GM19238 (cell line): ENCODE measurements around the gene PDZRN3.
"Not testable (repeated sequence)": the region's sequence is repeated elsewhere in the genome, so short reads cannot be mapped to it uniquely, and the experiment has no call there.

ENCODE experiments used
- DNase-seq: peaks from one replicate; pipeline ENCODE4 v3.0.0; 2011; ENCODE audit warnings: low spot score; ENCODE audit not compliant: insufficient read length

Gene PDZRN3

DNA sequence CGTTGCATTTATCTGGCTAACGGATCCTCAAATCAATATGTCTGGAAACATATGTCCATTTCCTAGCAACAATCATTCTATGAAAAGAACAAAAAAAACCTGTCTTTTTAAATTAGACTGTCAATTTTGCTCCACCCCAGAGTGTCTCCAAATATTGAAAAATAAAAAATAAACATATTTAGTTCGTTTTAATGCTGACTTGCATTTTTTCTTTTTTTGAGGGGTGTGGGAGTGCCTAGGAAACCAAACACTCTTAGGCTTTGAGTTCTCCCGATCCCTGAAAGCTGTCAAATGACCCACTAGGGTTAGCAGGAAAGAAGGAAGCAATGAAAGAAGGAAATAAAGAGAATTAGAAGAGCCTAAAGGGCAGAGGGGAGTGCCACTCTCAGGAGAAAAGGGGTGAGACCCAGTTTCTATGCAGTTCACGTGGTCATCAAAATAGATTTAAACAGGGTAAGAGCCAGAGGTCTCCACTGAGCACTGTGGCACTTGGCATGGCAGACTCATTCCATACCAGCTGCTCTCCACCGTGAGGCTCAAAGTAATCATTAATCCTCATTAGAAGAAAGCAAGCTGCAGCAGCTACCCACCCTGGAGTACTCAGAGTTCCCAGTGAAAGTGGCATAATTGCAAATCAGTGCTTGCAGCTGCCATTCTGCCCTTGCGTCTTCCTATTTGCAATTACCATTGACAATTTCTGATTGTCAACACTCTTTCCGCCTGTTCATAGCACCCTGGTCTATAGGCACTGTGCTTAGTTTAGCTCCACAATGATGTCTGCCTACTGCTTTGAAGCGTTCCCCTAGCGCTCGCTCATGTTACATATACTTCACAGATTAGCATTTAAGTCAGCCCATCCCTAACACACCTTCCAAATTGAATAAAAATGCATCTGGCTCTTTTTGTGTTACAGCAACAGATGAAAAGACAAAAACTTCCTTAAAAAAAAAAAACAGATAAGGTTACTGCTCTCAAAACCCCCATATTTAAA, 32.3 kb downstream of the PDZRN3 start:
- DNase-seq: no peak

DNA sequence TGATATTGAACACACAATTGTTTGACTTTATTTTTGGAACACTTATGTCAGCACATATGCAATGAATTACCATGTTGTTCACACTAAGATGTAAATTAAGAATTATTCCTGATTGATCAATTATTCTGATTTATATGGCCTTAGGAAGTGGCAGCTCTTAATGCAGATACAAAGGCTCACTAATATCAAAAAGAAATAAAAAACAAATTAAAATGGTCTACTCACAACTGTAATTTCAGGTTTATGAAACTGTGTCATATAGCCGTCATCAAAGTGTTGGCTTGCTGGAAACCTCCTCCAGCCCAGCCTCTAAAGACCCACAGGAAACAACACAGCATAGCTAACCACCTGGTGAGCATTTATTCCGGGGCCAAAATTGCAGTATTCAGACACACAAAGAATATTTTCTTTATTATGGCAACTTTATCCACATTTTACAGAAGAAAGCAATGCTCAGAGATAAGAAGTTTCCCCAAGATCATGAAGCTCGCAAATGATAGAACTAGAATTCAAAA, 33.4 kb downstream of the PDZRN3 start:
- no peak for DNase-seq

DNA sequence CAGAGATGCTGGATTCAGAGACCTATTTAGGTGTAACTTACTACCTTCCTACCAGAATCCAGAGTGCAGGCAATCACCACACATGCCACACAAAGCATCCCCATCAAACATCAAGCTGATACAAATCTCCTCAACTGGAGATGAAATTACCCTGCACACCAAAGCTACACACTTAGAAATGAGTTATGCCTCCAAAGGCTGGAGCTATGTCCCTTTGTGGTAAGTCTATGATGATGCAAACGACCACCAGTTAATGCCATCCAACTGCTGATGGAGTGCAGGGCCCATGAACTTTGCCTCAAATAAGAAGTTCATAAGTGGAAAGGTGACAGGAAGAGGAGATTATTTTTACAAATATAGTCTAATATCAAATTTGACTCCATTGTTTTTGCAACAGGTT, 38.1 kb downstream of the PDZRN3 start:
- no peak for DNase-seq

DNA sequence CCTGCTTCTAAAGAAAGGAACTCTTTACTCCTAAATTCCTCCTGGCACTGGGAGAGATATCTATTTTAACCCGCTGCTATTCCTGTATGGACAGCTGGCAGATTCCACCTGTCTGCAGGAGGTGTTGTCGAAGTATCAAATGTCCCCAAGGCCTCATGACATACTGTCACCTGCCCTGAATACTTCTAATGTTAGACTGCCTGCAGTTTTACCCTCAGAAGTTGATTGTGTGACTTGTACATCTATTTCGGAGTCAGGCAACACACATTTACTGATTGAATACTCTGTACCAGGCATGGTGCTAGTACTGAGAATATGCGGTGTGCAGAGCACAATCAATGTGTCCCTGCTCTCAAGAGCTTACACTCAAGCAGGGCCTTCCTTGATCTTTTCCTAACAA, 38.6 kb downstream of the PDZRN3 start:
- no peak for DNase-seq

DNA sequence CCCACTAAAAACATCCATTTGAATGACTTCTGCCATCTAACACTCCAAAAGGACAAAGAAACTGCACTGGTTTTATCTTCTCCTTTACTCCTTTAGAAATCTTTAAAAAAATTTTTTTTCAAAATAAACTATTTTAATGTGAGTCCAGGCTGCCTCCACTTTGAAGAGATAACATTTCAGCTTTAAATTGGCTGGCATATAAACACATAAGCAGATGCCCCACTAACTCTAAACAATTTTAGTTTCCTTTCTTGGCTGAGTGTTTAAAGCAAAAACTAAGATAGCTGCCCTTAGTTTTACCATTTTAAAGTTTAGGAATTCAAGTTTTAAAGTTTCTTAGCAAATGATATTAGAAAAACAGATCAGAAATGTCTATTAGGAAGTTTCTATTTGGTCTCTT, 39.9 kb downstream of the PDZRN3 start:
- no peak for DNase-seq

DNA sequence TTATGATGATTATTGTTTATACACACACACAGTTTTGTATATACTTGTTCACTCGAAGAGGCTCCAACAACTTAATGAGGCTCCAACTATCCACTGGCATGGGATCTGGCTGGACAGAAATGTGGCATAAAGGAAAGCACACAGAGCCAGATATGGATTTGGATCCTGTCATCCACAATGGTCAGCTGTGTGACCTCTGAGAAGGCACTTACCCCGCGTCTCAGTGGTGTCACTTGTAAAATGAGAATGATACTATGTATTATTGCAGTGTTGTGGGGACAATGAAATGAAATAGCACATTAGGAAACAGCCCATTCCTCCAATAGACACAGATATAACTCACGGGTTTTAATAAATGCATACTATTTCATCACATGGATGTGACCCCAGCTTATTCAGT, 42.2 kb downstream of the PDZRN3 start:
- no peak for DNase-seq

DNA sequence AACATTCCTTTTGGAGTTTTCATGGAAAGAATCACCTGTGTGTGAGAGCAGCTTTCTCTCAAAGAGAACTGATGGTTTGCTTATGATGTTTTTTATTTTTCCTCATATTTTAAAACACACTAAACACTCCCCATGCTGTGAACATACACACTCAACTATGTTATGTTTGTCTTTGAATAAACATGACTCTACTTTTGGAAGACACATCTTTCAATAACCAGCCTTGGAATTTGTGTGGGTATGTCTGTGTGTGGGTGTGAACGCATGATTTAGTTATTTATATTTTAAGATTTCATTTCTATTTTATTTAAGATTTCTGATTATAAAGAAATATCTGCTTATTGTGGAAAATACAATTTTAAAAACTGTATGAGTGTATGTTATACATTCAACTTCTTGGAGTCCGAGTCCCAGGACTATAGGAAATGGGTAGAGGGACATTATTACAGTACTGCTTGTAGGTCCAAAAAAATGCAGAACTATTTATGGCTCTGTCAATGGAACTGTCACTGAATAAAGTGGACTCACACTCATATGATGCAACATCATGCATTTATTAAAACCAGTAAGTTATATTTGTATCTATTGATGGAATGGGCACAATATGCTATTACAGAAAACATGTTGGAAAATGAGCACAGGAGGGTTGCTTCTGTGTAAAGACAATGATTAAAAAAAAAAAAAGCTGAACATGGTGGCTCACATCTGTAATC, 43.5 kb downstream of the PDZRN3 start:
- no peak for DNase-seq

DNA sequence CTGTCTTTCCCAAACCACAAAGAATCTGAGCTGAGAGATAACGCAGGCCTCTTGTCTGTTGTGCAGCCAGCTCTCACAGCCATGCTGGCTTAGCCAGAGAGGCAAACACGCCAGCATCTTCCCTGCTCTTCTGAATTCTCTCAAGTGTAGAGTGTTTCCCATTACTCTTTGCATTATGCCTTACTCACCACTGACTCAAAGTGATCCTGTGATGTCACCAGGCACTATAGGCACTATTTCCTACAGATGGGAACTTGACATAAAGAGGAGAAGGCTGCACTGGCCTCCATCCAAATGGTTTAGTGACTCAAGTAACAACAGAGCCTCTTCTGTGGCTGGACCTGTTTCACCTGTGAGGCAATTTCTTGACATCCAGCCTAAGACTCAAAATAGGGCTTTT, 44.4 kb downstream of the PDZRN3 start:
- no peak for DNase-seq

DNA sequence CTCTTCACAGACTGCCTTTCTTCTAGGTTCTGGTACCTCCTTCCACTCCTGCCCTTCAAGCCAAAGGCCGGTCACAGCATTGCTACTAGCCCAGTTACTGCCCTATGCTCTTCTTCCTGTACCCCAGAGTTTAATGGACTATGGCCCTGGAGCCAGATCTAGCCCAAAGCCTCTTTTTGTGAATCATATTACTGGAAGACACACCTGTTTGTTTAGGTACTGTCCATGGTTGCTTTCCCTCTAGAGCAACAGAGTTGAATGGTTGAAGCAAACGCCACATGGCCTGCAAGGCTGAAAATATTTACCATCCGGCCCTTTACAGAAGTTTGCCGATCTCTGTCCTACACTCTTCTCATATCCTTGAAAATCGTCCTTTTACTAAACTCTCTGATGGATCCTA, 47.0 kb downstream of the PDZRN3 start:
- no peak for DNase-seq

DNA sequence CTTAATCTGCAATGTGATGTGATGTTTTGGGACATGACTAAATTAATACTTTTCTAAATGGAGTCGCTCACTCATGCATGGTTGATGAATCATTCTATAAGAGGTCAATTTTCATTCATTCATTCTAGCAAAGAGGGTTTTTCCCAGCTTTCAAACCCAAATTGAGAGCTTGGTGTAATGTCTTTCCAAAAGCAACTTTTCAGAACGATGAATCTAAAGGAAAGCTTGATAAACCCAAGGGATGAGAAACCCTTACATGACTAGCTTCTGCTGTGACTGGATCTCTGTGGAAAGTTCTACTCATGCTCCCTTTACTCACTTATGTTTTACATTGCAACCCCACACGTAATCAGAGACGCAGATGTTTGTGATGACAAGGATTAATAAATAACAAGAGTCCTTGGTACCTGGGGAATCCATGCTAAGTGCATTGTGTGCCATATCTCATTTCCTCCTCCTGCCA, 47.7 kb downstream of the PDZRN3 start:
- DNase-seq: no peak

DNA sequence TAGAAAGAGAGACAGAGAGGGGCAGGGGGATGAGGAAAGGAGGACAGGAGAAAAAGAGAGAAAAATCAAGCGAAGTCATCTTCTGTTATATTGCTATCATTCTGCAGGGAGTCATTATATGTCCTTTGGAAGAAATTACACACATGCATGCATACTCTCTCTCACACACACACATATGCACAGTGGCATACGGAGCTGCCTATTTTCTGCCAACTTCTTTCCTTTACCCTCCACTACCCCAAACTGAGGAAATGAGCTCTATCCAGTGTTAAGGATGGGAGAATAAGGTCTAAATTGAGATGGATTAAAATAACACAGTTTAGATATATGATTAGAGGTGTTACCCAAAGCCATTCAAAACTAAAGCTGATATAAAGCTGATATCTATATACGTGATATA, 48.8 kb downstream of the PDZRN3 start:
- no peak for DNase-seq

DNA sequence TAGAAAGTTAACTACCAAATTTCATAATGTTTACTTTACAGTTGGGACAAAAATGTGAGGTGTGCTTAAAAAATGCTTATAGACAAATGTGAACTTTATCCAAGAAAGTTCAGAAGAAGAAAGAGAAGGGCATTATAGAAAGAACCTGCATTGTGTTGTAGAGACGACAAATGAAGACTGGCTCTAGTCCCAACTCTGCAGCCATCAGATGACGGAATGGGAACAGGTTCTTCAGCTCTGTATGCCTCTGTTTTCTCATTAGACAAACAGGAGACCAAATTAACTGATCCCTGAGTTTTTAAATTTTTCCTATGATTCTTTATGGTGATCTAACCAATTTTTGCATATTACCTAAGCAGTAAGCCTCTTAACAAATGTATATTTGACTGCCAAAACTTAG, 49.2 kb downstream of the PDZRN3 start:
- no peak for DNase-seq

DNA sequence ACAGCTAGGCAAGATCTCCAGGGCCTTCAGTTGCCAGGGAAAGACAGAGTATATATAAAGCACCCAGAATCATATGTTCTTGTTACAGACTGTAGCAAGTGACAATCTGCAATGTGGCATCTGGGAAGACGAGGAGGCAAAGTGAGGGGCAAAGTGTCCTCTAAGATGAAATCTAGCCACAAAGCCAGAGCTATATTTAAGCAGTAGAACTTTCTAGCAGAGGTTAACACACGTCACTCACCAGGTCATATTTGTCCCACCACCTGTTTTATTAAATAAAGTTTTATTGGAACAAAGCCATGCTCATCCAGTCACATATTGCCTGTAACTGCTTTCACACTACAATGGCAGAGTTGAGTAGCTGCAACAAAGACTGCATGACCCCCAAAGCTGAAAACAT, 51.5 kb downstream of the PDZRN3 start:
- DNase-seq: no peak

DNA sequence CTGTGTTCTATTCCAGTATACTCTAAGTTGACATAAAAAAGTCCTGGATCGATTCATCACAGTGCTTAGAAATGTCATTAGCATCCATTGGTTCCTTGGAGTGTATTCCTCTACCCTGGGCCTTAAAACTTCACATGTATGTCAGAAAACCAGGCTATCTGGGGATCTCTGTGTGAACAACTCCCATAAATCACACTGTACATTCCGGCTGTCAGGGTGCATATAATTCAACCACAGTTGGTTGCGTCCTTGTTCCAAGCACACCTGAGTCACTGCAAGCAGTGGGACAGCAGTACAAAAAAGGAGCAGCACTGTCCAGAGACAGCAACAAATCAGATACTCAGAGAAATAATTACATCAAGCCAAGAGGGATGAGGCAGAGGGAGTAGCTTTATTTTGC, 52.4 kb downstream of the PDZRN3 start:
- no peak for DNase-seq

DNA sequence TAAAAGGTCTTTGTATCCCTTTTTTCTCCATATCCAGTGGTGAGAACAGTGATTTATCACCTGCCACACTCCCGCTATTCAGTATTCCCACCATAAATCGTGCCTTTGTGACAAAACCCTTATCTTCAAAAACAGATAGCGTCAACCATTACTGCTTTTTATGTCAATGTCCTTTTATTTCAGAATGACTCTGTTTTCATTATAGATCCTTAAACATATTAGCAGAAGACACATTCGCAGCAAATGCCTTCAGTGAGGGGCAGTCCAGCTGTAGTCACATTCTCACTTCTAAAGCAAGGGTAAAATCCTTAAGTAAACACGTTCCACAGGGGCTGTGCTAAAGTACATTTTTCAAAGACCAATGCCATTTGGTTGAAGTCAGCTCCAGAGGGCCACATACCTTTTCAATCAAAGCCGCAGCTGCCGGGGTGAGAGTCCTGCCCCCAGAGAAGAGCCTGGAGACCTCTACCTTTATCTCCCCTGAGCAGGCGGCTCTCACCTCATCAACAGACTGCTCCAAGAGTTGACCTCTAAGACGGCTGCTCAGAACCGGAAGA, 53.4 kb downstream of the PDZRN3 start:
- no peak for DNase-seq

DNA sequence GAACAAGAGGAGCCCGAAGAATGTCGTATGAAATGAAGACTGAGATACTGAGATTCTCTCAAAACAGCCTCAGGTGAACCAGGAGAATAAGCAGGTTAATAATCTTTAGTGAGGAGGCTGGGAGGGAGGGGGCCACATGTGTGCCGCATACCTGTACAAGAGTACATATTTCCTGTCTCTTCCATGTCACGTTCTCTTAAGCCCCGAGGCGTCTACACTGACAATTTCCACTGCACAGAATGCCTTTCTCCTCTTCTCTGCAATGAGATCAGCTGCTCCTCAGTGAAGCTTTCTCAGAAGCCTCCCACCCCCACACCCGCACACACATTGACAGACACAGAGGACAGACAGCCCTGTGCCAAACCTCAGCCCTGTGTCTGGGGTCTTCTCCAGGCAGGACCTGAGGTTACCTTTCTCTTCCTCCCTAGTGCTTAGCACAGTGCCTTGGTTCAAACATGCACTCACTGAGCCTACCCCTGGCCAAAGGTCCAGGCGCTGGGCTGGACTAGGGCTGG, 55.4 kb downstream of the PDZRN3 start:
- no peak for DNase-seq

DNA sequence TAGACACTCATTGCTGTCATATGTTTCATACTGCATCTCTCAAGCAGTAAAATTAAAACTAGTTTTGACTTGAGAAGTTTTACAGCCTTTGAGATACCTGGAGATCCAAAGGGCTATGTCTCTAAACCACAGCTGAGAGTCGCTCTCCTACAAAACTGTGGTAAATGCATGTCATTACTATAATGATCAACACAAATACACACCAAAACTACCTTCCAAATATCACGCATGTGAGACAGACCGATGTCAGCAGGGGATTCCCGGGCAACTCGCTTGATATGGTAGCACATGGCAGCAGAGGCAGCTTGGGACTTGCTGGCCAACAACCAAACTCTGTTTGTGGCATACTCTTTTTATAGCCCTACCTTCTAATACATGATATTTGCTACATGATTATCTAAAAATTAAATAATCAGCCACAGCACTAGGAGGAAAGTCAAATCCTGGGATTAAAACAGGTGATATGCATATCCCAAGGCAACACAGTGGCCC, 56.3 kb downstream of the PDZRN3 start:
- no peak for DNase-seq

DNA sequence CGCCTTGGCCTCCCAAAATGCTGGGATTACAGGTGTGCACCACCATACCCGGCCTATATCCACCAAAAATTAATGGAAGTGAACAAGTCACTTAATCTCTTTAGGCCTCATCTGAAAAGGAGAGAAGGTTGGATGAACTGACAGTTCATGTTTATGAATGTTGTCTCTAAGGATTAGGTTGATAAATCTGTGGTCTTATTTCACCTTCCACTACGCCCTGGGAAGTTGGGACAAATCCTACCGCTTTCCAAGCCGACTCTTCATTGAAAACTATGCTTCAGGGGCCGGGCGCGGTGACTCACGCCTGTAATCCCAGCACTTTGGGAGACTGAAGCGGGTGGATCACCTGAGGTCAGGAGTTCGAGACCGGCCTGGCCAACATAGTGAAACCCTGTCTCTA, 59.4 kb downstream of the PDZRN3 start:
- not testable (repeated sequence) for DNase-seq

DNA sequence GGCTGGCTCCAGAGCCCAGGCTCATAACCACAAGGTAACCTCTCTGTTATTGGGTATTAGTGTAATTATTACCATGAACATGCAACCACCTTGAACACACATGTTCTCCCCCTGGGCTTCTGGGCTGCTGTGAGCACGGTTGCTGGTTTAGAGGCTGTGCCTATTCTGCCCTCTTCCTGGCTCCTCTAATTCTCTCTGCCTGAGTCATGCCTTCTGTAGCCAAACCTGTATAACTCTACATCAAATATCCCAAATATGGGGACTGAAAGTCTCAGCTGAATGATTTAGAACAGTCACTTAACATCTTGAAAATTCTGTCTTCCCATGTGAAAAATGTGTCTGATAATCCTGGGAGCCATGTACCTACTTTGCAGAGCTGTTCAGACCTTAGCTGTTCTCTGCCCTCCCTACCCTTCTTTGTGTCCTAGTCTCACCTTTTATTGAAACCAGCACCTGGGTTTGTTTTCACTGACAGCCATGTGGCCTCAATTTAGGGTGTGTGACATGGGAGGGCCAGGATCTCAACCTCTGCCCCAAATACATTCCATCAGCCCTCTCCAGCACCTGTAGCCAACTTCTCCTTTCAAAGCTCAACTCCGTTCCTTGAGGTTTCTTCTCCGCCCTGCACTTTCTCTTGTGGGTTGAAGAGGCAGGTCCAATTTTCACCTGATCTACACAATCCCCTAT, 60.7 kb downstream of the PDZRN3 start:
- no peak for DNase-seq

DNA sequence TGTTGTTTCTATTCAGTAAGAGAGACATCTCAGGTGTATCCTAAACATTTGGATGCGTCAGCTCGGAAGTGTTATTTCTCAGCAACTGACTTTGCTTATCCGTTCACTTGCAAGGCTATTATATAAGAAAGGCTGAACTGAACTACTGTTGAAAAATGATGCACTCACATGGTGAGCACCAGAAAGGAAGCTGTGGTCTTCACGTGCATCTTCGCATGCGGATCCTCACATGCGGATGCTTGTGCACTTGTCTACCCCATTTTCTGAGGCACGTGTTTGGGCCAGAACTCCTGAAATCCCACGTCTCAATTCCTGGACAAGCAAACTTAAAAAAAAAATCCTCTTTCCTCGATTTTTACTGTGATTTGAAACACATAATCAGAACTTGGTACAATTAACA, 63.2 kb downstream of the PDZRN3 start:
- DNase-seq: no peak

DNA sequence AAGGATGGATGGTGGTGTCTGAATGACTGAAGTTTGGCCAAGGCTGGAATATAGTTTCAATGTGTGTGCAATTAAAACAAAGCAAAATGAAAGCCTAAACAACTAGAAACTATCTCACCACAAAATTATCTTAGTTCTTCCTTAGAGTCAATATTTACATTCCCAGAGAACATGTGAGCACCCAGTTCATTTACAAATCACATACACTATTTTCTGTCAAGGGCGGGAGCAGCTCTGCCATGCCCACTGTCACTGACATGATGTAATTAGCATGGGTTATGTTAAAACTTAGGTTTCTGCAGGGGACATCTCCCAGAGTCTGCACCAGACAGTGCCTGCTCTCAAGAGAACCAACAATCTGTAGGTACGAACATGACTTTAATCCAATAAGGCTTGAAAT, 65.0 kb downstream of the PDZRN3 start:
- no peak for DNase-seq
